VCaP (cell line): Measurements from ENCODE around the gene MUSTN1.

Source experiments
- H3K27ac ChIP-seq: fragments of 450-650 bp; 2 replicates; pipeline ENCODE4 v1.5.1; 2017
- CTCF ChIP-seq: fragments of 450-650 bp; conservative IDR thresholded peaks from 2 replicates; pipeline ENCODE4 v1.5.1; 2017; ENCODE audit warnings: mild to moderate bottlenecking, moderate library complexity

MUSTN1 gene

GRCh38 chr3:52813810-52814209 is 21.0 kb downstream of the MUSTN1 start:
- no peak for TF ChIP-seq CTCF
- no peak overlapping the region for H3K27ac ChIP-seq

- no peak for TF ChIP-seq CTCF
- no peak overlapping the region for H3K27ac ChIP-seq
Measured at GRCh38 chr3:52811452-52812011, 23.3 kb downstream of the MUSTN1 start.

GRCh38 chr3:52810923-52811322 is 23.9 kb downstream of the MUSTN1 start:
- no peak for TF ChIP-seq CTCF
- no peak overlapping the region for H3K27ac ChIP-seq

GRCh38 chr3:52809662-52810377 is 25.0 kb downstream of the MUSTN1 start:
- no peak overlapping the region for H3K27ac ChIP-seq
- no peak for TF ChIP-seq CTCF

- H3K27ac ChIP-seq, result no peak overlapping the region
- no peak for TF ChIP-seq CTCF
Measured at GRCh38 chr3:52809149-52809548, 25.7 kb downstream of the MUSTN1 start.

- H3K27ac ChIP-seq, result no peak overlapping the region
- no peak for TF ChIP-seq CTCF
Measured at GRCh38 chr3:52805270-52806039, 29.4 kb downstream of the MUSTN1 start.

- H3K27ac ChIP-seq, result no peak overlapping the region
Measured at GRCh38 chr3:52801839-52802238, 33.0 kb downstream of the MUSTN1 start.

More at GRCh38 chr3:52801839-52802238, 33.0 kb downstream of the MUSTN1 start:
- TF ChIP-seq CTCF, result no peak
